Muscle of back (tissue), 11 donors: Measurements from ENCODE around the gene RREB1. TPM values are rescaled to one million over a fixed set of nuclear protein-coding genes. Genes with fewer than 3 reads are reported as not detected.
"Not testable (repeated sequence)": the region's sequence is repeated elsewhere in the genome, so short reads cannot be mapped to it uniquely, and the experiment has no call there.

Experiments
- DNase-seq, 3 donors: peaks; one replicate each; pipeline versions ENCODE4 v3.0.0 to v3.0.0-alpha.2; 2013
- polyA plus RNA-seq, 10 donors: library from polyadenylated mRNA; unstranded; fragments of 120-200 nt; gene quantifications; one replicate each; pipeline ENCODE4 v1.2.1, GENCODE V29; 2013; ENCODE audit not compliant: insufficient read length in 10 of 10

Gene RREB1
- polyA plus RNA-seq, 10 donors: 15.1 to 22.1 (median 17.5) TPM

- DNase-seq: peak; percentile 87 to 95 (median 88)
These were observed 153.5 kb downstream of the RREB1 start for GRCh38 chr6:7261032-7261841.

- peak in 1 of 3 donors; percentile 41 for DNase-seq
These were observed 154.2 kb downstream of the RREB1 start for GRCh38 chr6:7261852-7262461.

GRCh38 chr6:7262746-7263518 is 155.2 kb downstream of the RREB1 start:
- DNase-seq: no peak

GRCh38 chr6:7263519-7263805 is 155.7 kb downstream of the RREB1 start:
- DNase-seq: not testable (repeated sequence)

- no peak for DNase-seq
These were observed 156.3 kb downstream of the RREB1 start for GRCh38 chr6:7264041-7264440.

GRCh38 chr6:7264686-7265384 is 157.1 kb downstream of the RREB1 start:
- no peak for DNase-seq

- DNase-seq: not testable (repeated sequence)
These were observed 157.6 kb downstream of the RREB1 start for GRCh38 chr6:7265385-7265726.

- DNase-seq: no peak
These were observed 159.3 kb downstream of the RREB1 start for GRCh38 chr6:7267071-7267465.

GRCh38 chr6:7267466-7268091 is 159.8 kb downstream of the RREB1 start:
- DNase-seq: peak in 2 of 3 donors; percentile 43 to 84

- no peak for DNase-seq
These were observed 160.6 kb downstream of the RREB1 start for GRCh38 chr6:7268362-7268761.

GRCh38 chr6:7268816-7269555 is 161.2 kb downstream of the RREB1 start:
- peak in 1 of 3 donors; percentile 59 for DNase-seq

GRCh38 chr6:7269816-7270215 is 162.1 kb downstream of the RREB1 start:
- peak in 2 of 3 donors; percentile 47 to 65 for DNase-seq

- no peak for DNase-seq
These were observed 162.8 kb downstream of the RREB1 start for GRCh38 chr6:7270320-7271204.

GRCh38 chr6:7271205-7271534 is 163.4 kb downstream of the RREB1 start:
- DNase-seq: no peak

GRCh38 chr6:7273709-7274108 is 165.9 kb downstream of the RREB1 start:
- no peak for DNase-seq

GRCh38 chr6:7274525-7274924 is 166.8 kb downstream of the RREB1 start:
- not testable (repeated sequence) for DNase-seq

- no peak for DNase-seq
These were observed 168.4 kb downstream of the RREB1 start for GRCh38 chr6:7276199-7276524.

- no peak for DNase-seq
These were observed 174.5 kb downstream of the RREB1 start for GRCh38 chr6:7282097-7282906.

- no peak for DNase-seq
These were observed 175.9 kb downstream of the RREB1 start for GRCh38 chr6:7283676-7284075.
